Activated CD8-positive, alpha-beta T cell treated with anti-CD3 and anti-CD28 coated beads for 36 hours (primary cell): ENCODE measurements around the gene CLCN7. TPM values are rescaled to one million over a fixed set of nuclear protein-coding genes. Genes with fewer than 3 reads are reported as not detected.

ENCODE experiments used
- ATAC-seq: fragments of 200-7000 bp; cut with Tn5 transposase; one replicate; pipeline ENCODE4 v1.10.0; 2021; ENCODE audit warnings: mild to moderate bottlenecking, moderate library complexity
- CTCF ChIA-PET: fragments of 350-600 bp; sonication (Branson Sonifier 250); formaldehyde crosslinking; loops from one replicate; lab custom pipeline; 2021; ENCODE audit warnings: antibody characterized with exemption; lab: Charles Lee
- POLR2A ChIA-PET: fragments of 350-600 bp; sonication (Branson Sonifier 250); formaldehyde crosslinking; loops from one replicate; lab custom pipeline; 2021; ENCODE audit warnings: antibody characterized with exemption; lab: Charles Lee
- DNase-seq: peaks from one replicate; pipeline ENCODE4 v3.0.0-alpha.2; 2020
- H3K27ac Mint-ChIP-seq: one replicate; pipeline ENCODE4 v1.8.0; 2021; ENCODE audit warnings: mild to moderate bottlenecking, mixed read lengths
- H3K27me3 Mint-ChIP-seq: one replicate; pipeline ENCODE4 v1.8.0; 2021; ENCODE audit warnings: mixed read lengths
- H3K36me3 Mint-ChIP-seq: one replicate; pipeline ENCODE4 v1.8.0; 2021; ENCODE audit warnings: low read depth, mixed read lengths
- H3K4me1 Mint-ChIP-seq: one replicate; pipeline ENCODE4 v1.8.0; 2021; ENCODE audit warnings: low read depth, mixed read lengths
- H3K4me3 Mint-ChIP-seq: one replicate; pipeline ENCODE4 v1.8.0; 2021; ENCODE audit warnings: mild to moderate bottlenecking, moderate library complexity, mixed read lengths
- H3K9me3 Mint-ChIP-seq: one replicate; pipeline ENCODE4 v1.8.0; 2021; ENCODE audit warnings: mixed read lengths
- CTCF ChIP-seq: fragments of 200-600 bp; IDR thresholded peaks from one replicate; pipeline ENCODE4 v1.8.0; 2022; ENCODE audit warnings: antibody characterized with exemption, mild to moderate bottlenecking
- intact Hi-C: fragments of 100-400 bp; cut with micrococcal nuclease; formaldehyde crosslinking; loops from one replicate; pipeline ENCODE4 v1.10.0; 2022
- total RNA-seq, 2 experiments: library from RNA; stranded (reverse); gene quantifications; one replicate each; pipeline ENCODE4 v1.2.3, GENCODE V29; 2021

CLCN7 gene
- total RNA-seq, 2 experiments from 2014 or later = 35.5 to 36.8 TPM

GRCh38 chr16:1495211-1495888 is 20.5 kb upstream of the CLCN7 start:
- ChIA-PET POLR2A (interaction anchor here (1.0 to 2.9 kb wide), 3 partner anchors 8 to 20 kb away, joined by 3 to 15 read pairs (median 8); no protein-coding TSS in a partner anchor), CTCF (no interaction called here)
- no peak for ATAC-seq
- Mint-ChIP-seq H3K27me3 (no peaks in the 10 kb centered on the region), H3K27ac (no peak overlapping the region), H3K9me3 (no peaks in the 10 kb centered on the region), H3K4me1 (peaks cover 10% of the 10 kb centered on the region), H3K36me3 (peaks cover 10% of the 10 kb centered on the region), H3K4me3 (peak overlapping the region; percentile 93)
- DNase-seq = no peak
- intact Hi-C loops = no loop called here
- no peak for TF ChIP-seq CTCF

- POLR2A ChIA-PET = interaction anchor here (1.0 to 2.9 kb wide), 4 partner anchors 9 to 40 kb away, joined by 3 to 15 read pairs (median 7); partner anchors contain the start of gene TMEM204
- TF ChIP-seq CTCF = no peak
- CTCF ChIA-PET = interaction anchor here (0.9 kb wide), 1 partner anchor 115 kb away, joined by 3 read pairs; no protein-coding TSS in a partner anchor
- H3K27me3 Mint-ChIP-seq = no peaks in the 10 kb centered on the region
- DNase-seq (no peak), ATAC-seq (no peak)
- H3K36me3 Mint-ChIP-seq = peaks cover 10% of the 10 kb centered on the region
- no peaks in the 10 kb centered on the region for H3K9me3 Mint-ChIP-seq
- peak overlapping the region; percentile 93 for H3K4me3 Mint-ChIP-seq
- H3K4me1 Mint-ChIP-seq = peaks cover 10% of the 10 kb centered on the region
- no peak overlapping the region for H3K27ac Mint-ChIP-seq
- intact Hi-C loops = no loop called here
Measured at GRCh38 chr16:1494711-1495110, 19.9 kb upstream of the CLCN7 start.

- H3K27ac Mint-ChIP-seq = peak overlapping the region; percentile 86
- ATAC-seq (no peak), DNase-seq (no peak)
- H3K4me3 Mint-ChIP-seq = peak overlapping the region; percentile 93
- intact Hi-C loops = no loop called here
- peaks cover 10% of the 10 kb centered on the region for H3K36me3 Mint-ChIP-seq
- POLR2A ChIA-PET = interaction anchor here (0.9 to 3.4 kb wide), 7 partner anchors 9 to 116 kb away, joined by 3 to 15 read pairs (median 7); partner anchors contain the start of genes TMEM204 and UQCC4
- CTCF ChIA-PET = interaction anchor here (0.9 kb wide), 1 partner anchor 115 kb away, joined by 3 read pairs; no protein-coding TSS in a partner anchor
- H3K4me1 Mint-ChIP-seq = peaks cover 10% of the 10 kb centered on the region
- no peaks in the 10 kb centered on the region for H3K9me3 Mint-ChIP-seq
- H3K27me3 Mint-ChIP-seq = no peaks in the 10 kb centered on the region
- TF ChIP-seq CTCF = no peak
Measured at GRCh38 chr16:1494129-1494640, 19.4 kb upstream of the CLCN7 start.

- H3K4me3 Mint-ChIP-seq = peak overlapping the region; percentile 93
- no peaks in the 10 kb centered on the region for H3K9me3 Mint-ChIP-seq
- ChIA-PET CTCF (interaction anchor here (0.9 kb wide), 1 partner anchor 116 kb away, joined by 3 read pairs; no protein-coding TSS in a partner anchor), POLR2A (interaction anchor here (0.9 to 3.4 kb wide), 9 partner anchors 10 to 115 kb away, joined by 3 to 15 read pairs (median 6); partner anchors contain the start of genes TMEM204 and UQCC4)
- peaks cover 10% of the 10 kb centered on the region for H3K36me3 Mint-ChIP-seq
- TF ChIP-seq CTCF = no peak
- peak; percentile 16 for ATAC-seq
- peak overlapping the region; percentile 86 for H3K27ac Mint-ChIP-seq
- peak; percentile 13 for DNase-seq
- peaks cover 10% of the 10 kb centered on the region for H3K4me1 Mint-ChIP-seq
- no peaks in the 10 kb centered on the region for H3K27me3 Mint-ChIP-seq
- intact Hi-C loops = no loop called here
Measured at GRCh38 chr16:1493746-1494094, 18.9 kb upstream of the CLCN7 start.
